WTC11 (cell line): Measurements from ENCODE around the gene ZMYND8. TPM values are rescaled to one million over a fixed set of nuclear protein-coding genes. Genes with fewer than 3 reads are reported as not detected.

Experiments
- ATAC-seq: fragments of 200-7000 bp; cut with Tn5 transposase; 2 replicates; pipeline ENCODE4 v1.10.0; 2021; ENCODE audit warnings: mild to moderate bottlenecking, moderate library complexity
- CTCF ChIA-PET: fragments of 300-600 bp; sonication (Branson Sonifier 250); formaldehyde crosslinking; loops from one replicate; lab custom pipeline; 2021; ENCODE audit warnings: antibody characterized with exemption; lab: Charles Lee
- POLR2A ChIA-PET: fragments of 350-600 bp; sonication (Branson Sonifier 250); formaldehyde crosslinking; loops from one replicate; lab custom pipeline; 2021; ENCODE audit warnings: antibody characterized with exemption; lab: Charles Lee
- DNase-seq: peaks from one replicate; pipeline ENCODE4 v3.0.0; 2021; ENCODE audit warnings: low spot score
- H3K27ac Mint-ChIP-seq: 2 replicates; pipeline ENCODE4 v1.8.0; 2021; ENCODE audit warnings: mixed read lengths
- H3K27me3 Mint-ChIP-seq: 2 replicates; pipeline ENCODE4 v1.8.0; 2021; ENCODE audit warnings: low read depth, mild to moderate bottlenecking, moderate library complexity, mixed read lengths
- H3K36me3 Mint-ChIP-seq: 2 replicates; pipeline ENCODE4 v1.8.0; 2021; ENCODE audit warnings: mixed read lengths
- H3K4me1 Mint-ChIP-seq: 2 replicates; pipeline ENCODE4 v1.8.0; 2022; ENCODE audit warnings: mixed read lengths
- H3K4me3 Mint-ChIP-seq: 2 replicates; pipeline ENCODE4 v1.8.0; 2021; ENCODE audit warnings: mild to moderate bottlenecking, moderate library complexity, mixed read lengths
- H3K9me3 Mint-ChIP-seq: 2 replicates; pipeline ENCODE4 v1.8.0; 2021; ENCODE audit warnings: mixed read lengths
- AR ChIP-seq: fragments of 250-450 bp; sonication (Bioruptor Pico); IDR thresholded peaks from 2 replicates; pipeline ENCODE4 v1.9.0; 2021; ENCODE audit warnings: mild to moderate bottlenecking
- ATF3 ChIP-seq: sonication (generic); formaldehyde crosslinking; conservative IDR thresholded peaks from 2 replicates; pipeline ENCODE4 v1.8.1; 2022; ENCODE audit warnings: mild to moderate bottlenecking, missing genetic modification reagents
- CREB1 ChIP-seq: sonication (generic); formaldehyde crosslinking; IDR thresholded peaks from 2 replicates; pipeline ENCODE4 v1.8.0; 2023; ENCODE audit warnings: mild to moderate bottlenecking, missing genetic modification reagents
- E2F4 ChIP-seq: sonication (generic); formaldehyde crosslinking; IDR thresholded peaks from 2 replicates; pipeline ENCODE4 v1.8.1; 2022; ENCODE audit warnings: low read depth, mild to moderate bottlenecking, moderate library complexity, missing genetic modification reagents, borderline replicate concordance
- ELF4 ChIP-seq: sonication (generic); formaldehyde crosslinking; IDR thresholded peaks from 2 replicates; pipeline ENCODE4 v1.8.1; 2022; ENCODE audit warnings: low read depth, mild to moderate bottlenecking, moderate library complexity, missing genetic modification reagents
- ERG ChIP-seq: fragments of 250-450 bp; sonication (Bioruptor Pico); IDR thresholded peaks from 2 replicates; pipeline ENCODE4 v1.8.0; 2021; ENCODE audit warnings: mild to moderate bottlenecking
- GABPB1 ChIP-seq: sonication (generic); formaldehyde crosslinking; IDR thresholded peaks from 2 replicates; pipeline ENCODE4 v1.8.1; 2023; ENCODE audit warnings: mild to moderate bottlenecking, missing genetic modification reagents
- HMGXB4 ChIP-seq: sonication (generic); formaldehyde crosslinking; IDR thresholded peaks from 2 replicates; pipeline ENCODE4 v1.8.1; 2023; ENCODE audit warnings: mild to moderate bottlenecking, moderate library complexity, missing genetic modification reagents
- IRF1 ChIP-seq: sonication (generic); formaldehyde crosslinking; IDR thresholded peaks from 2 replicates; pipeline ENCODE4 v1.8.0; 2023; ENCODE audit warnings: missing genetic modification reagents
- MAX ChIP-seq: sonication (generic); formaldehyde crosslinking; IDR thresholded peaks from 2 replicates; pipeline ENCODE4 v1.8.0; 2022; ENCODE audit warnings: mild to moderate bottlenecking, missing genetic modification reagents
- OVOL2 ChIP-seq: fragments of 250-450 bp; sonication (Bioruptor Pico); IDR thresholded peaks from 2 replicates; pipeline ENCODE4 v1.9.0; 2021; ENCODE audit warnings: mild to moderate bottlenecking, borderline replicate concordance
- RELA ChIP-seq: sonication (generic); formaldehyde crosslinking; IDR thresholded peaks from 2 replicates; pipeline ENCODE4 v1.8.1; 2022; ENCODE audit warnings: missing genetic modification reagents, mild to moderate bottlenecking, borderline replicate concordance
- SP1 ChIP-seq: sonication (generic); formaldehyde crosslinking; conservative IDR thresholded peaks from 2 replicates; pipeline ENCODE4 v1.8.1; 2022; ENCODE audit warnings: missing genetic modification reagents
- ZBTB43 ChIP-seq: sonication (generic); formaldehyde crosslinking; IDR thresholded peaks from 2 replicates; pipeline ENCODE4 v1.8.1; 2023; ENCODE audit warnings: mild to moderate bottlenecking, missing genetic modification reagents
- ZMAT4 ChIP-seq: fragments of 250-450 bp; sonication (Bioruptor Pico); IDR thresholded peaks from 2 replicates; pipeline ENCODE4 v1.9.0; 2021; ENCODE audit warnings: mild to moderate bottlenecking
- ZNF219 ChIP-seq: sonication (generic); formaldehyde crosslinking; IDR thresholded peaks from 2 replicates; pipeline ENCODE4 v1.8.0; 2023; ENCODE audit warnings: missing genetic modification reagents, mild to moderate bottlenecking, borderline replicate concordance
- ZNF396 ChIP-seq: fragments of 250-450 bp; sonication (Bioruptor Pico); IDR thresholded peaks from 2 replicates; pipeline ENCODE4 v1.8.0; 2021; ENCODE audit warnings: mild to moderate bottlenecking, moderate library complexity, borderline replicate concordance
- ZNF416 ChIP-seq: fragments of 250-450 bp; sonication (Bioruptor Pico); IDR thresholded peaks from 2 replicates; pipeline ENCODE4 v1.9.0; 2021; ENCODE audit warnings: mild to moderate bottlenecking, inconsistent platforms
- ZNF512 ChIP-seq: sonication (generic); formaldehyde crosslinking; IDR thresholded peaks from 2 replicates; pipeline ENCODE4 v1.8.1; 2022; ENCODE audit warnings: missing genetic modification reagents, borderline replicate concordance
- total RNA-seq: library from RNA; stranded (reverse); gene quantifications from 3 replicates; pipeline ENCODE4 v1.2.3, GENCODE V29; 2021

Gene ZMYND8
- total RNA-seq, 1 experiment from 2014 or later: 114 TPM

- TF ChIP-seq HMGXB4: no peak
- no peak for TF ChIP-seq E2F4 (CRISPR knock-in tag)
- no peak for TF ChIP-seq ZNF219 (CRISPR knock-in tag)
- TF ChIP-seq ZNF396: no peak
- no peak for TF ChIP-seq ZBTB43 (CRISPR knock-in tag)
- no peak for TF ChIP-seq AR
Measured at GRCh38 chr20:47178851-47179250, 177.6 kb downstream of the ZMYND8 start (continued).

GRCh38 chr20:47178277-47178676 lies 178.2 kb downstream of the ZMYND8 start:
- TF ChIP-seq ATF3 (no peak), ELF4 (CRISPR knock-in tag) (no peak), AR (no peak), GABPB1 (CRISPR knock-in tag) (no peak), RELA (CRISPR knock-in tag) (no peak), ZNF416 (CRISPR knock-in tag) (no peak), IRF1 (CRISPR knock-in tag) (no peak), ZBTB43 (CRISPR knock-in tag) (no peak), SP1 (CRISPR knock-in tag) (no peak), ERG (CRISPR knock-in tag) (no peak), ZNF512 (CRISPR knock-in tag) (no peak), OVOL2 (CRISPR knock-in tag) (no peak), CREB1 (CRISPR knock-in tag) (no peak), MAX (CRISPR knock-in tag) (no peak), ZMAT4 (CRISPR knock-in tag) (no peak)
- ChIA-PET POLR2A (no interaction called here), CTCF (no interaction called here)
- H3K27me3 Mint-ChIP-seq: peaks cover 6% of the 10 kb centered on the region; the same call in 1 of the 2 replicates
- DNase-seq (no peak), ATAC-seq (no peak)
- no peaks in the 10 kb centered on the region for H3K4me1 Mint-ChIP-seq
- no peaks in the 10 kb centered on the region for H3K36me3 Mint-ChIP-seq
- peaks cover 11% of the 10 kb centered on the region for H3K9me3 Mint-ChIP-seq
- H3K4me3 Mint-ChIP-seq: no peak overlapping the region
- no peak overlapping the region for H3K27ac Mint-ChIP-seq
